Adrenal gland (tissue), 12 donors: Measurements from ENCODE around the gene CCDC167. TPM values are rescaled to one million over a fixed set of nuclear protein-coding genes. Genes with fewer than 3 reads are reported as not detected.
"Not testable (repeated sequence)": the region's sequence is repeated elsewhere in the genome, so short reads cannot be mapped to it uniquely, and the experiment has no call there.

Experiments
- DNase-seq, 7 donors: peaks; one replicate each; pipeline ENCODE4 v3.0.0-alpha.2; 2019 to 2020
- H3K27ac ChIP-seq, 5 donors: fragments of 200-600 bp; sonication (generic) in 4 of 5; 1 replicate in 3 of 5; 2 replicates in 2 of 5; pipeline versions ENCODE4 v1.5.1 to v1.8.0; 2016 to 2020; ENCODE audit warnings: mild to moderate bottlenecking in 1 of 5
- H3K27me3 ChIP-seq: fragments of 200-600 bp; 2 replicates; pipeline ENCODE4 v1.8.0; 2021
- H3K36me3 ChIP-seq, 2 donors: fragments of 200-600 bp; replicated peaks in 1 of 2; 1 replicate in 1 of 2; 2 replicates in 1 of 2; pipeline versions ENCODE4 v1.5.1 to v1.8.0; 2018 to 2022
- H3K4me1 ChIP-seq, 2 donors: fragments of 200-600 bp; replicated peaks in 1 of 2; 1 replicate in 1 of 2; 2 replicates in 1 of 2; pipeline versions ENCODE4 v1.5.1 to v1.8.0; 2018 to 2021
- H3K4me3 ChIP-seq, 4 donors: fragments of 200-600 bp; sonication (generic) in 3 of 4; one replicate each; pipeline ENCODE4 v1.5.1; 2016 to 2018
- H3K9me3 ChIP-seq, 3 donors: fragments of 200-600 bp; sonication (generic) in 1 of 3; replicated peaks in 1 of 3; 1 replicate in 2 of 3; 2 replicates in 1 of 3; pipeline versions ENCODE4 v1.5.1 to v1.8.0; 2016 to 2021
- CTCF ChIP-seq, 6 experiments: fragments of 450-650 bp in 4 of 6; fragments of 200-600 bp in 2 of 6; sonication (generic) in 1 of 6; IDR thresholded peaks; 1 replicate in 5 of 6; 2 replicates in 1 of 6; pipeline versions ENCODE4 v1.5.1 to v1.8.0; 2016 to 2021; ENCODE audit warnings: antibody characterized with exemption in 6 of 6, mild to moderate bottlenecking in 2 of 6, moderate library complexity in 1 of 6
- POLR2A ChIP-seq, 2 donors: fragments of 450-650 bp; IDR thresholded peaks; one replicate each; pipeline ENCODE4 v1.6.1; 2017; ENCODE audit warnings: antibody characterized with exemption in 2 of 2, mild to moderate bottlenecking in 2 of 2, moderate library complexity in 1 of 2
- WGBS, 4 donors: extraction: QIAGEN DNeasy Blood & Tissue Kit in 2 of 4; methylation state at CpG; one replicate each; pipeline versions ENCODE4 v1.1.5 to v1.1.7; 2013 to 2017; 5-methylcytosine and 5-hydroxymethylcytosine counted together
- intact Hi-C, 2 donors: fragments of 100-400 bp; cut with DNase I; formaldehyde crosslinking; loops; one replicate each; pipeline versions ENCODE4 v1.14.1 to v1.15.0; 2022 to 2023
- polyA plus RNA-seq, 3 donors: library from polyadenylated mRNA; stranded (reverse); fragments of 200-250 nt in 2 of 3; fragments of 350-450 nt in 1 of 3; fragmentation: Illumina TruSeq in 1 of 3; extraction: RNeasy Lipid Tissue Mini Kit (QIAGEN cat#74804) in 1 of 3; gene quantifications; one replicate each; pipeline ENCODE4 v1.2.3, GENCODE V29; 2013 to 2014
- total RNA-seq, 9 donors: library from RNA; depleted of rRNA in 4 of 9; stranded (reverse); fragments of >200 nt in 4 of 9; fragments of 120-200 nt in 1 of 9; fragmentation: NEBNext Ultra II Directional in 1 of 9; extraction: Animal tissue kit (Norgen Biotek cat#: 25700) in 1 of 9; gene quantifications; one replicate each; pipeline versions ENCODE4 v1.1.0 to v1.2.4, GENCODE V29; 2013 to 2023
- donor health status: healthy with polysubstance abuse.
- donor health status: Bipolar disorder and iron deficiency.
- donor health status: DM: yes; HTN: yes; CAD: no.
- donor health status: DM: no; HTN: no; CAD: no.
- donor health status: DM: no; HTN: no; CAD: no.
- donor health status: DM: yes; HTN: yes; CAD: no.

Gene CCDC167
- total and polyA plus RNA-seq, 12 donors = 14.4 to 69.2 (median 20.9) TPM

GRCh38 chr6:37454420-37455140, 45.1 kb downstream of the CCDC167 start:
- DNase-seq = no peak
- H3K36me3 ChIP-seq = peaks cover 0 to 74% of the 10 kb centered on the region in 2 donors
- peaks cover 0 to 8% of the 10 kb centered on the region in 2 donors for H3K4me1 ChIP-seq
- H3K4me3 ChIP-seq = no peak overlapping the region
- intact Hi-C loops = no loop called here
- no peak for TF ChIP-seq POLR2A (IDR thresholded peaks at IDR 0.05)
- TF ChIP-seq CTCF (IDR thresholded peaks at IDR 0.05) = no peak
- no peaks in the 10 kb centered on the region for H3K9me3 ChIP-seq
- H3K27ac ChIP-seq = peak overlapping the region in 1 of 5 donors; percentile 41
- WGBS, 4 donors = 86 to 90% (median 87%) methylated on average over 8 of the region's 8 CpGs
- H3K27me3 ChIP-seq = no peaks in the 10 kb centered on the region

- TF ChIP-seq CTCF (IDR thresholded peaks at IDR 0.05) = no peak
- TF ChIP-seq POLR2A (IDR thresholded peaks at IDR 0.05) = no peak
- no peak for DNase-seq
- H3K4me1 ChIP-seq = peaks cover 0 to 8% of the 10 kb centered on the region in 2 donors
- 88 to 97% (median 96%) methylated on average over 3 of the region's 3 CpGs for WGBS, 4 donors
- no peak overlapping the region for H3K27ac ChIP-seq
- H3K9me3 ChIP-seq = no peaks in the 10 kb centered on the region
- H3K36me3 ChIP-seq = peaks cover 0 to 70% of the 10 kb centered on the region in 2 donors
- no peak overlapping the region for H3K4me3 ChIP-seq
- intact Hi-C loops = no loop called here
- no peaks in the 10 kb centered on the region for H3K27me3 ChIP-seq
Measured at GRCh38 chr6:37452522-37452921, 47.2 kb downstream of the CCDC167 start.

- WGBS, 4 donors = 67 to 91% (median 85%) methylated on average over 2 of the region's 2 CpGs
- H3K4me3 ChIP-seq = no peak overlapping the region
- no peaks in the 10 kb centered on the region for H3K27me3 ChIP-seq
- no peaks in the 10 kb centered on the region for H3K9me3 ChIP-seq
- H3K36me3 ChIP-seq = peaks cover 0 to 79% of the 10 kb centered on the region in 2 donors
- intact Hi-C loops = no loop called here
- no peak for DNase-seq
- no peak for TF ChIP-seq POLR2A (IDR thresholded peaks at IDR 0.05)
- no peak for TF ChIP-seq CTCF (IDR thresholded peaks at IDR 0.05)
- H3K4me1 ChIP-seq = no peaks in the 10 kb centered on the region
- no peak overlapping the region for H3K27ac ChIP-seq
Measured at GRCh38 chr6:37451441-37452193, 48.1 kb downstream of the CCDC167 start.

- WGBS, 4 donors = 88 to 97% (median 92%) methylated on average over 4 of the region's 4 CpGs
- no peaks in the 10 kb centered on the region for H3K27me3 ChIP-seq
- no peak overlapping the region for H3K4me3 ChIP-seq
- TF ChIP-seq CTCF (IDR thresholded peaks at IDR 0.05) (no peak), POLR2A (IDR thresholded peaks at IDR 0.05) (no peak)
- no peak overlapping the region for H3K27ac ChIP-seq
- H3K4me1 ChIP-seq = no peaks in the 10 kb centered on the region
- intact Hi-C loops = no loop called here
- DNase-seq = no peak
- peaks cover 0 to 86% of the 10 kb centered on the region in 2 donors for H3K36me3 ChIP-seq
- H3K9me3 ChIP-seq = no peaks in the 10 kb centered on the region
Measured at GRCh38 chr6:37449984-37450383, 49.7 kb downstream of the CCDC167 start.

GRCh38 chr6:37443216-37443542, 56.5 kb downstream of the CCDC167 start:
- peak overlapping the region in 2 of 5 donors; percentile 55 to 56 for H3K27ac ChIP-seq
- 81 to 93% (median 87%) methylated on average over 5 of the region's 5 CpGs for WGBS, 4 donors
- H3K4me3 ChIP-seq = peak overlapping the region in 2 of 4 donors; percentile 5 to 46
- DNase-seq, intact Hi-C loops, H3K27me3 ChIP-seq, H3K9me3 ChIP-seq: not testable (repeated sequence)
- H3K36me3 ChIP-seq = peaks cover 0 to 38% of the 10 kb centered on the region in 2 donors
- H3K4me1 ChIP-seq = peaks cover 9 to 16% of the 10 kb centered on the region in 2 donors
